HG03108 (cell line): ENCODE measurements around the gene NME7.
A peak's percentile ranks its signal among the peaks of the same experiment; 100 is the strongest.

Experiments used
- ATAC-seq: cut with Tn5 transposase; IDR thresholded peaks from one replicate; pipeline ENCODE4 v1.9.1; 2021; ENCODE audit warnings: moderate library complexity; ENCODE audit not compliant: unreplicated experiment

Gene NME7

DNA sequence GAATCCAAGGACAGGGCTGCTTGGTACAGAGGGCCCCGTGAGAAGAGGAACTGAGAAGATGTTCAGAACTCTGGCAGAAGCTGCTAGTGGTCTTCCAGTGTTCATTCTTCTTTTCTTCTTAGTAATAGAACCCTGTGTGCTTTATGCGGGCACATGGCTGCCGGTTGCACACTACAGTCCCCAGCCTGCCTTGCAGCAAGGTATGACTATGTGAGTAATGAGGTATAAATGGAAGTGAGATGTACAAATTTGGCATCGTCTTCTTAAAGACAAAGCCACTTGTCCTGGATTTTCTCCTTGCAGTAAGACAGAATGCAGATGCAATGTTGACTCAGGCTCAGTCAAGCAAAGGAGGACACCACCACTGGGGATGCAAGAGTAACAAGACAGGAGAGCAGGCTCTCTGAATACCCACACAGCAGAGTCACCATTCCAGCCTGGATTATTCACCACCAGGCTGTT is 276.1 kb downstream of the NME7 start:
- ATAC-seq, result peak; percentile 86

DNA sequence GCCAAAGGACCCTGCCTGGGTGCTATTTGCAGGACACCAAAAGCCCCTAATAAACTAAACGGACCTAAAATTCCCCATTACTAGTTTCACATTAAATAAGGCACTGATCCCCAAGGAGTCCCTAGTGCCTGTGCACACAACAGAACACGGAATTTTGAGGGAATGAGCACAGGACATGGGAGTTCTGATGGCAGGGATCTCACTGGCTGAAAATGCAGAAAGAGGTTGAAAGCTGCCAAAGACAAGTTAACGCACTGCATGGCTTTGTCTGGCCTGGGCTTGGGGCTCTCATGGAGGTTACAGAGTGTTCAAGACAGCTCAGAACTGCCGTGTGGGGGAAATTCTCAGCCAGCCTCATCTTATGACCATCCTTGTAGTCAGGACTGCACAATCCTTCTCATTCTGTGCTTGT is 276.7 kb downstream of the NME7 start:
- ATAC-seq, result peak; percentile 36

DNA sequence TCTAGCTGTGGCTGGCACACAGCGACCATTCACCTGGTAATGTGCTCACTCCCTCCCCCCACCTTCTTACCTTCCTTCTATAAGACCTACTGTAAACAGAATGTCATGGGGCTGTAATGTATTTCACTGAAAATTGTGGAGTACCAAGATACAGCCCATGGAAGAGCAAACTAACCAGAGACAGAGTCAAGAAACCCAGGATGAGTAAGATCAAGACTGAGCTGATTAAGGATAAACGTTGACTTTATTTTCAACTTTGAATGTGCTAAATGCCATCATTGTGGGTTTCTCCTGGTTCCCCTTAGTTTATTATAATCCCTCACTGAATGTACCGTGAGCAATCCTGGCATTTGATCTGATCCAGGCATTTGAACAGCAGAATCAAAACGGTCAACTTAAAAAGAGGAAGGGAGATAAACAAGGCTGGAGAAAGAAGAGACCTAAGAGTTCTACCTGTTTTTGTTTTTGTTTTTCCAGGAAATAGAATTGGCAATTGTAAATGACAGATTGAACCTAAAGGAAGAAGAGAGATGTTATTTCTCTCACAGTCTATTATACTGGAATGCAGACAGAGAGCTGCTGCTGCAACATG is 277.2 kb downstream of the NME7 start:
- no peak for ATAC-seq

DNA sequence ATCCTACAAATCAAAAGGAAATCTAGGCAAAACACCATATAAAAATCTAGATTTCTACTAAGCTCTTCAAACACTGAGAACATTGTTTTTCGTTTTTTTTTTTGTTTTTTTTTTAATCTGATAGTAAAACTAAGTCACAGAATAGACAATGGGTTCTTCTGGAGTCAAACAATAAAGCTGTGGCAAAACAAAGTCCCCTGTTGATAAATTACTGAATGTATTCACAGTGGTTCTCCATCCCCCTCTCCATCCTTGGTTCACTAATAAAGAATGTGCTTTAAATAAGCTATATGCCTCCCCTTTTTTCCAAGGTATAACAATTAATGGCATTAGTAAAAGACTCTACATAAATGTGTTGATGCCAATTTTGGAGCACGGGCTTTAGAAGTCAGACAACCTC is 277.8 kb downstream of the NME7 start:
- no peak for ATAC-seq

DNA sequence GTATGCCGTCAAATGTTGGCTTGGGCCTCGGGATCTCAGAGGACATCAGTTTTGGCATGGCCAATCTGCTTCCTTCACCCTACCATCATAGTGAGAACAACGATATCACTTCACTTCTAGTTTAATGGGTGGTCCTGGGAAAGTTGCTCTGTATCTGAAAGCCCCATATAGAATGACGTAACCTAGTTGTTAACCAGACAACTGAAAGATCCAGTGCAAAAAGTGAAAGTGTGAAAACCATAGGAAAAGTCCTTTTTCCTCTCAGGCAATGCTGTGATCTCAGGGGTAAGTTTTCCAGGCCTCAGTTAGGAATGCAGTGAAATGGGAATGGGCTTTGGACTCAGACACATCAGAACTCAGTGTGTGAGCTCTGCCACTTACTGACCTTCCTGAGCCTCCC is 279.7 kb downstream of the NME7 start:
- no peak for ATAC-seq

DNA sequence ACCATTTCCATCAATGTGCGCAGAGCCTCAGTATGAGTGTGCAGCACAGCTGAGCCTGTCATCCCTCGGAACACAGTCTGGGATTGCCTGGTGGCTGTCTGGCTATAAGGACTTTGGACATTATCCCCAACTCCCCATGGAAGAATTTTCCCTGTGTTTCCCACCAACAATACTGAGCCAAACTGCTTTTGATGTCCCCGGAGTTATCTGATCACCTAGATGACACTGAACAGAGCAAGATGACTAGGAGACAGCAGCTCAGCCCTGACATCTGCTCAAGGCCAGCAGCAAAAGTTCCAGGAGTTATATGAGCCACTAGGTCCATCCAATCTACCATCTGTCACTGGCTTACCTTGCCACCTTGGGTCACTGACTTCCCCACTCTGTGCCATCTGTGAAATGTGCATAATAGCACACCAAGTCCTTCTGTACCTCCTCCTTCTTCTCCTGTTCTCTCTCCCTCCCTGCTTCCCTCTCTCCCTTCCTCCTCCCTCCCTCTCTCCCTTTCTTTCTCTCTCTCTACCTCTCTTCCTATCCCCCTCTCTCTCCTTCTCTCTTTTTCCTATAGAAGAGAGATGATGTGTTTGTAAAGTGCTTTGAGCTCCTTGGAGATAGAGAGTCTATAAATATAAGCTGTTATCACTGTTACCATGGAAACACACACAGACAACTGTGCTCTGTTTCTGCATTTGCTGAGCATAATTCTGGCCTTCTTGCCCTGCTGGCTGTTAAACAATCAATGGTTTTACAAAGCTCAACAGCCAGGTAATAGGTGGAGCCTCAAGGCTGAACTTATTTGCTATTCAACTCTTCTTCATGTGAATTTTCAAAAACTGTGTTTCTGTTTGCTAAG is 280.8 kb downstream of the NME7 start:
- no peak for ATAC-seq

DNA sequence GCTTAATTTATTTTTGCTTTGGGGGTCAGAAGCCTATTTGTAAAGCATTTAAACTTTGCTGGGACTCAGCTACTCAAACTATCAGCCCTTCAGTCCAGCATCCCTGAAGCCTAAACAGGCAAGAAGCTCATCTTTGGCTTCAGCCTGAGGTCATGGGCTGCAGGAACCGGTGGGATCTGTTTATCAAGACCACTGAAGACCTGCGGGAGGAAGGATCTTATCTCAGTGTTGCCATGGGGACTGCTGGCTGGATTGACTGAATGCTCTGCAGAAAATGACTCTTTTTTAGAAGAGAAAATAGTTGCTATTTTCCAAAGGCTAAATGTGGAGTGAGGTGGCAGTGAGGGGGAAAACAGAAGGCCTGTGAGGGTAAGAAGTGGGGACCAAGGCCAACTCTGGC is 281.7 kb downstream of the NME7 start:
- ATAC-seq, result no peak
